Measurements from ENCODE around the gene ELP4.

Gene ELP4

GRCh38 chr11:31800398-31801265 is 291.1 kb downstream of the ELP4 start:
- DNase-seq (ENCODE audit: low spot score): no peak

DNA sequence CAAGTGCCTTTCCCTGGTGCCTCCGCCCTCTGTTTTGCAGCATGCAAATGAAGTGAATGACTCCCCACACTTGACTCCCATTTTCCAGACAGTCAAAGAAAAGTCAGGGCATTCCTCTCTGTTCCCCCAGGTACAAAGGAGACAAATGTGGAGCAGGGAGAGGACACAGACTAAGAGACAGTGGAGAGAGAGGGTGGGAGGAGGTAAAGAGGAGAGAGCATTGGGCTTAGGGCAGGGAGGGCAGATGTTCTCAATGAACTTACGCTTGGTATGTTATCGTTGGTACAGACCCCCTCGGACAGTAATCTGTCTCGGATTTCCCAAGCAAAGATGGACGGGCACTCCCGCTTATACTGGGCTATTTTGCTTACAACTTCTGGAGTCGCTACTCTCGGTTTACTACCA is 291.7 kb downstream of the ELP4 start:
- DNase-seq (ENCODE audit: low spot score): no peak

GRCh38 chr11:31802000-31802551 is 292.5 kb downstream of the ELP4 start:
- no peak for DNase-seq (ENCODE audit: low spot score)

DNA sequence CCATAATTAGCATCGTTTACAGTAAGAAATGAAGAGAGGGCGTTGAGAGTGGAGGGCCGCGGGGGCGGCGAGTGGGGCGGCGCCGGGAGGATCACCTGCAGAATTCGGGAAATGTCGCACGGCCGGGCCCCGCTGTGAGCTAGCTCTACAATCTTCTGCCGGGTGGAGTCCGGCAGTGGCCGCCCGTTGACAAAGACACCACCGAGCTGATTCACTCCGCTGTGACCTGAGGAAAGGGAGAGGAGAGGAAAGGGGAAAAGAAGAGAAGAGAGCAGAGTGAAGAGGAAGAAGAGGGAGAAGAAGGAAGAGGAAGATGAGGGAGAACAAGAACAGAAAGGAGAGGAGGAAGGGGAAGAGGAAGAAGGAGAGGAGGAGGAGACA is 293.0 kb downstream of the ELP4 start:
- no peak for DNase-seq (ENCODE audit: low spot score)

DNA sequence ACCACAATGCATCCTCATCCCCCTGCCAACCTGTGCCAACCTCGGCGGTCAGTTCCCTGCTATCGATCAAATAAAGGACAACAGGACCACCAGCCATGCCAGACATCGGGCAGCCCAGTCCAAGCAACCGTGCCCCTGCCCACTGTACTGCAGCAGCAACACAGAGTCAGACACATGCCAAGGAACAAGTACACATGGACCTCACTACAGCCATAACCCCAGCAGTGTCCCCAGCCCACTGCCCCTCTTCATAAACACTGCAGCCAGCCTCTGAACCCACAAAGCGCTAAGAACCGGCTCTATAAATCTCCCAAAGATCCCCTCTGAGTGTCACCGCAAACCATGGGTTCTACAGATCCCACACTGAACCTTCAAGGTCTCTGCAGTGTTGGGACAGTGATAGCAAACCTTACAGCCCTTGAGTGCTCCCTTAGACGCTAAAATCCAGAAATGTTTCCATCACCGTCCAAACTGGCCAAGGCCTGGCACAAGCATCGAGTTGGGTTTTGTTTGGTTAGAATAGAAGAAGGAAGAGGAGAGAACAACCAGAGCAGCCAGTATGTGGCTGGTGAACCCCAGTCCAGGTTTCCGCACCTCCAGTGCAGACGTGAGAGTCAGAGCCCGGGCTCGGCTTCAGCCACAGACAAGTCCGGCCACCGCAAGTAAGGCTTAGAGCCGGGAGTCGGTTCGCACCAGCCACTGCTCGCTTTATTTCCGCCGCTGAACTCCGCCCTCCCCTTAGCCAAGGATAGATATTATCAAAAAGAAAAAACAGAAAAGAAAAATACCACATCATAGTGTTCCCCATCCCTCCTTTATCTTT is 293.6 kb downstream of the ELP4 start:
- no peak for DNase-seq (ENCODE audit: low spot score)

GRCh38 chr11:31803813-31804311 is 294.3 kb downstream of the ELP4 start:
- no peak for DNase-seq (ENCODE audit: low spot score)

DNA sequence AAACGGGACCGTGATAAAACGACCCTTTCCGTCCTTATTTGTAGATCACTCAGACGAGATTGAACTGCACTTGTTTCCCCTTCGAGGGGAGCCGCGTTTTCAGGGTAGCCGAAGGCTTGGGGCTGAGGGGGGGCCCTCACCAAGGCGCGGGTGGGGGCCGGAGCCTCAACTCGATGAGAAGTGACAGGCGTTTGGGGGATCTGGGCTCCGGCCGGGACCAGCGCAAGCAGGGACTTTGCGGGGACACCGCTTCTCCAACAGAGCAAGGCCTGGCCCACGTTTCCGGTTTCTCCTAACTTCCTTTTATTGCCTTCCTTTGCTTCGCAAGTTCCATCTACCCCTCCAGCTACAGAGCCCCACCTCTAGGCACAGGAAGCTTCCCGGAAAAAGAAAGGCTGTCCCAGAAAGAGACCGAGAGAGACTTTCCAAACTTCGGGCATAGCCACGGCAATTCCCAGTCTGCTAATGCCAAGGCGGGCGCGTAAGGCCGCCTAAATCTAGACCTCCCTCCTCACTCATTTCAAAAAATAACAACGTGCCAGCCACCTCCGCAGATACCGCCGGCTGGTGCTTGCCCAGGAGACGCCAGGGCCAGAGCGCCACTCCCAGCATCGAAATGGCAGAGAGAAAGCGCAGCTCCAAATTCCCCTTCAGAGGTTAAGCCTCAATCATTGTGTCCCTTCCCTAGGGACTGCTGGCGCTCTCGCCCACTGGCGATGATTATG is 294.9 kb downstream of the ELP4 start:
- no peak for DNase-seq (ENCODE audit: low spot score)

DNA sequence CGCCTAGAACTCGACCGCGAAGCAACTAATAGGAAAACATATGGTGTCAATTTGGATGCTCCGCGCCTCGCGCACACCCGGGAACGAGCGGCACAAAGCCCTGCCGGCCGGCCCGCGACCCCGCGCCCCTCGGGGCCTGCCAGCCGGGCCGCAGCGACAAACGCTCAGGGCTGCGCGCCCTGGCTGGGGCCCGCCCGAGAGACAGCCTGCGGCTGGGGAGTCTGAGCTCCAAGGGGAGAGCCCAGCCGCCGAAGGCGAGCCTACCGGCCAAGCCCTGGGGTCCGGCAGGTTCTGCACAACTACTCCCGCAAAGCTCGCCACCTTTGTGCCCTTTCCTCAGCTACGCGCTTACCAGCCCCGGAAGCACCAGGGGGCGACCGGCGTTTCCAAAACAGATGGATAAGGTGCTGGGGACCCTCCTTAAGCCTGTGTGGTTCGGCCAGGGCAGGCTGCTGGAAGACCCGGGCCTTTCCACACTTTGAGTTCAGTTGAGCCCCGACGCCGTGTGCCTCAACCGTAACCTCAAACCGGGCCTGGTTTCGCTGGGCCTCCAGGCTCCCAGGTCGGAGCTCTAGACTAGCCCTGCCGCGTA is 295.6 kb downstream of the ELP4 start:
- DNase-seq (ENCODE audit: low spot score): no peak

- no peak for DNase-seq (ENCODE audit: low spot score)
These were observed 296.1 kb downstream of the ELP4 start for GRCh38 chr11:31805629-31806185.

DNA sequence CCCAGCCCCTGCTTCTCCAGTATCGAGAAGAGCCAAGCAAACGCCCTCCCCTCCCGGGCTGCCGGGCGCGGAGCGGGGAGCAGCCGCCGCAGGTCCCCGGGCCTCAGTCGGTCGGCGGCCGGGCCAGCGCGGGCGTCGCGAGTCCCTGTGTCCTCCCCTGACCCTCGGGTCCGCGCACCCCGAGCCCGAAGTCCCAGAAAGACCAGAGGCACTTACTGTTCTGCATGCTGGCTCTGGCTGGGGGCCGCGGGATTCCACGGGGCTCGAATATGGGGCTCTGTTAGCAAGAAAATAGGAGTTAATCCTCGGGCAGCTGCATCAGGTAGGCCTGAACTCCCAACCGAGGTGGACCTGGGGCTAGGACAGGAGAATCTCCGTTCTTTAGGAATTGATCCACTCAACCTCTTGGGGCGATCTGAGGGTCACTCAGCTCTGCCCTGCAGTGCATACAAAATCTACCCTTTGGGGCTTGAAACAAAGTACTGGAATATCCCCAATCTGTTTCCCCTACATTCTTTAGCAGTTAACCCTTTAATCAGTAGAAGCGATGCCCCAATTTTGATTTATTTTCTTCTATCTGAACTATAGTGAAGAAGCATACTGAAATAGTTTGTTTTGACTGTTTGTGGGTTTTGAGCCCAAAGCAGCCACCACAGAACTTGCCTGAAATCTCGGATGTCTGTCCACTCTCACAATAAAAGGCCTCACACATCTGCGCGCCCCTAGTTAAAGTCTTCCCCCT is 296.8 kb downstream of the ELP4 start:
- no peak for DNase-seq (ENCODE audit: low spot score)

GRCh38 chr11:31806928-31807798 is 297.6 kb downstream of the ELP4 start:
- DNase-seq (ENCODE audit: low spot score): no peak

- DNase-seq (ENCODE audit: low spot score): no peak
These were observed 298.5 kb downstream of the ELP4 start for GRCh38 chr11:31807799-31808667.

GRCh38 chr11:31808721-31809540 is 299.4 kb downstream of the ELP4 start:
- no peak for DNase-seq (ENCODE audit: low spot score)

DNA sequence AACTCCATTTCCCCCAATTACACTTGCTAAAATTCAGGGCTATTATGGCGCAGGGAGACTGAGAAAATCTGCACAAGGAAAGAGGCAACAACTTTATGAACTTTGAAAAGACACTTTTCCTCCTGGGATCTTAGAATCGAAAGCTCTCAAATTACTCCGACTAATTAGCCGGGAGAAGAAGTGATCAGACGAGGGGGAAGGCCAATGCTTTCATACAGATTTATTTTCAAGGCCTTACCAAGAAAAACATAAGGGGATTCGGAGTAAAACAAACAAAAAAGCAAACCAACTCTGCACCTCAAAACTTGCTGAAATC is 299.9 kb downstream of the ELP4 start:
- DNase-seq (ENCODE audit: low spot score): no peak

- DNase-seq (ENCODE audit: low spot score): no peak
These were observed 300.6 kb downstream of the ELP4 start for GRCh38 chr11:31809857-31810778.

DNA sequence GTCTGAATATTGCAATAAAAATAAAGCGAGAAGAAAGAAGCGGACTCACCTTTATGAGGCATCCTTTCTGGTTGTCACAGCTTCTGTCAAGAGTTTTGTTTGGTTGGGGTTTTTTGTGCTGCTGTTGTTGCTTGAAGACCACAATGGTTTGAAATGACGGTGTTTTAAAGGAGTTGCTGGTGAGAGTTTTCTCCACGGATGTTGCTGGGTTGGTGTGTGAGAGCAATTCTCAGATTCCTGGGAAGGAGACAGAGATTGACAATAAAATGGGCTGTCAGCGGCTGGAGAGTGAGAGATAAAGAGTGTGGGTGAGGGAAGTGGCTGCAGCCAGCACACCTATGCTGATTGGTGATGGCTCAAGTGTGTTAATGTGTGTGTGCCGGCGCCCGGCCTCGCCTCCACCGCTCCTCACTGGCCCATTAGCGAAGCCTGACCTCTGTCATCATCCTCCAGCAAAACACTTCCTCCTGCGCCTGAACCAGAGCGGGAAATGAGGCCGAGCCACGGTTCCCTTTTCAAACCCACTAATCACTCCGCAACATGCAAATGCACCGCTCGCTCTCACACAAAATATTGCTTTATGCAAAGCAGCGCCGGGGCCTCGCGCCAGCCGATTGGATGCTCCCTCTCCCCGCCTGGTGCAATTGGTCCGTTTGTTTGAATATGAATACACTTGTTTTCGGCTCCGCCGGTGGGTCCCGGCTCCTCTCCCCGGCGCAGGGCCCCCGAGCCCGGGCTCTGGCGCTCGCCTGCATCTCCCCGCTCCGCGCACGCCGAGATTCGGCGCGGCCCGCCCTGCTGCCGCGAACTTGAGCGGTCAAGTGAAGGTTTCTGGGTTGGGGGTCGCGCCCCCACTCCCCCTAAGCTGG is 301.4 kb downstream of the ELP4 start, which contains the start of gene PAX6:
Gene PAX6 (minus strand): TSS at position 544 of the 869 bp plus-strand sequence. CDS start 4,911 bp downstream, outside the sequence.
- peak; percentile 73 for DNase-seq (ENCODE audit: low spot score)
